GM23338 (cell line): ENCODE data around the gene CCDC71L. TPM values are rescaled to one million over a fixed set of nuclear protein-coding genes. Genes with fewer than 3 reads are reported as not detected.

ENCODE experiments used
- ATAC-seq: fragments of 200-7000 bp; cut with Tn5 transposase; 3 replicates; pipeline ENCODE4 v1.9.1; 2020
- DNase-seq: peaks from one replicate; pipeline ENCODE4 v3.0.0-alpha.2; 2015; ENCODE audit warnings: low spot score
- H2AFZ ChIP-seq: fragments of 200-600 bp; sonication (generic); 2 replicates; pipeline ENCODE4 v1.8.0; 2016; ENCODE audit warnings: antibody characterized with exemption, mild to moderate bottlenecking, moderate library complexity
- H3F3A ChIP-seq: fragments of 200-600 bp; sonication (generic); replicated peaks from 2 replicates; pipeline ENCODE4 v1.8.0; 2017; ENCODE audit warnings: antibody characterized with exemption, mixed run types, low read depth
- H3K27ac ChIP-seq: fragments of 200-600 bp; sonication (generic); 2 replicates; pipeline ENCODE4 v1.6.1; 2016; ENCODE audit warnings: low read depth
- H3K27me3 ChIP-seq: fragments of 200-600 bp; sonication (generic); 2 replicates; pipeline ENCODE4 v1.8.0; 2016; ENCODE audit warnings: mild to moderate bottlenecking, mixed run types, moderate library complexity; ENCODE audit not compliant: insufficient read depth
- H3K36me3 ChIP-seq: fragments of 200-600 bp; sonication (generic); 2 replicates; pipeline ENCODE4 v1.8.0; 2016; ENCODE audit warnings: mild to moderate bottlenecking; ENCODE audit not compliant: insufficient read depth
- H3K4me1 ChIP-seq: fragments of 200-600 bp; sonication (generic); 2 replicates; pipeline ENCODE4 v1.8.0; 2016; ENCODE audit warnings: mild to moderate bottlenecking, moderate library complexity; ENCODE audit not compliant: insufficient read depth
- H3K4me2 ChIP-seq: fragments of 200-600 bp; sonication (generic); 2 replicates; pipeline ENCODE4 v1.7.1; 2017; ENCODE audit warnings: mixed run types
- H3K4me3 ChIP-seq: fragments of 200-600 bp; sonication (generic); 2 replicates; pipeline ENCODE4 v1.6.1; 2016; ENCODE audit warnings: mixed run types
- H3K79me2 ChIP-seq: fragments of 200-600 bp; sonication (generic); replicated peaks from 2 replicates; pipeline ENCODE4 v1.8.0; 2017; ENCODE audit warnings: mild to moderate bottlenecking; ENCODE audit not compliant: insufficient read depth
- H3K9me2 ChIP-seq: fragments of 200-600 bp; sonication (generic); 2 replicates; pipeline ENCODE4 v1.8.0; 2017; ENCODE audit not compliant: insufficient read depth
- H4K20me1 ChIP-seq: fragments of 200-600 bp; sonication (generic); replicated peaks from 2 replicates; pipeline ENCODE4 v1.8.0; 2017; ENCODE audit warnings: mild to moderate bottlenecking; ENCODE audit not compliant: insufficient read depth
- H3K27ac Mint-ChIP-seq: 2 replicates; pipeline ENCODE4 v1.8.0; 2020; ENCODE audit warnings: inconsistent platforms, mild to moderate bottlenecking, moderate library complexity, mixed read lengths
- H3K27me3 Mint-ChIP-seq: 3 replicates; pipeline ENCODE4 v1.8.0; 2022; ENCODE audit warnings: low read depth, mild to moderate bottlenecking, moderate library complexity, mixed read lengths, inconsistent platforms; ENCODE audit not compliant: insufficient read depth, poor library complexity
- H3K36me3 Mint-ChIP-seq: 3 replicates; pipeline ENCODE4 v1.8.0; 2021; ENCODE audit warnings: low read depth, mild to moderate bottlenecking, inconsistent platforms, moderate library complexity, mixed read lengths
- H3K4me1 Mint-ChIP-seq: 3 replicates; pipeline ENCODE4 v1.8.0; 2020; ENCODE audit warnings: mild to moderate bottlenecking, inconsistent platforms, mixed read lengths
- H3K4me3 Mint-ChIP-seq: 3 replicates; pipeline ENCODE4 v1.8.0; 2021; ENCODE audit warnings: moderate library complexity, mild to moderate bottlenecking, inconsistent platforms, mixed read lengths
- H3K9me3 Mint-ChIP-seq: 3 replicates; pipeline ENCODE4 v1.8.0; 2020; ENCODE audit warnings: moderate library complexity, mild to moderate bottlenecking, inconsistent platforms, mixed read lengths
- CREB1 ChIP-seq: fragments of 250-450 bp; sonication (Bioruptor Pico); IDR thresholded peaks from 2 replicates; pipeline ENCODE4 v1.5.0; 2020; ENCODE audit warnings: low read depth, mild to moderate bottlenecking, moderate library complexity
- EZH2 ChIP-seq: fragments of 200-600 bp; sonication (generic); IDR thresholded peaks from one replicate; pipeline ENCODE4 v1.8.0; 2017; ENCODE audit warnings: antibody characterized with exemption, mild to moderate bottlenecking, low read depth; ENCODE audit not compliant: unreplicated experiment
- EZH2phosphoT487 ChIP-seq: fragments of 200-600 bp; sonication (generic); IDR thresholded peaks from one replicate; pipeline ENCODE4 v1.8.1; 2018; ENCODE audit warnings: antibody characterized with exemption; ENCODE audit not compliant: unreplicated experiment
- JUNB ChIP-seq: IDR thresholded peaks from one replicate; pipeline ENCODE4 v1.6.1; 2016; ENCODE audit warnings: antibody characterized with exemption; ENCODE audit not compliant: unreplicated experiment
- POLR2AphosphoS5 ChIP-seq: IDR thresholded peaks from 2 replicates; pipeline ENCODE4 v1.6.1; 2016; ENCODE audit warnings: antibody characterized with exemption, low read depth
- STAT1 ChIP-seq: IDR thresholded peaks from one replicate; pipeline ENCODE4 v1.6.1; 2016; ENCODE audit warnings: antibody characterized with exemption; ENCODE audit not compliant: unreplicated experiment
- ZNF114 ChIP-seq: fragments of 250-450 bp; sonication (Bioruptor Pico); IDR thresholded peaks from 2 replicates; pipeline ENCODE4 v1.5.0; 2020; ENCODE audit warnings: mild to moderate bottlenecking, moderate library complexity
- ZNF331 ChIP-seq: fragments of 250-450 bp; sonication (Bioruptor Pico); IDR thresholded peaks from 2 replicates; pipeline ENCODE4 v1.5.0; 2020; ENCODE audit warnings: low read depth, mild to moderate bottlenecking, moderate library complexity
- polyA plus RNA-seq: library from polyadenylated mRNA; unstranded; fragments of >200 nt; fragmentation: Nextera tagmentation; extraction: Ambion mirVana; gene quantifications from 2 replicates; pipeline ENCODE4 v1.2.1, GENCODE V29; 2016
- total RNA-seq: library from RNA; depleted of rRNA; stranded (reverse); fragments of >200 nt; shearing (Covaris generic); gene quantifications from 2 replicates; pipeline ENCODE4 v1.2.3, GENCODE V29; 2014
- TF ChIP-seq, protein P1 (sequence below), 2 experiments: fragments of 200-600 bp in 1 of 2; sonication (generic) in 1 of 2; conservative IDR thresholded peaks; 2 replicates each; pipeline versions ENCODE4 v1.5.1 to v1.6.1; 2016 to 2017; ENCODE audit warnings: antibody characterized with exemption in 2 of 2, low read depth in 2 of 2, mild to moderate bottlenecking in 2 of 2, moderate library complexity in 1 of 2
- TF ChIP-seq, protein P2 (sequence below): fragments of 250-450 bp; sonication (Bioruptor Pico); IDR thresholded peaks from 2 replicates; pipeline ENCODE4 v1.5.0; 2020; ENCODE audit warnings: mild to moderate bottlenecking, moderate library complexity
- TF ChIP-seq, protein P3 (sequence below): IDR thresholded peaks from one replicate; pipeline ENCODE4 v1.6.1; 2018; ENCODE audit warnings: antibody characterized with exemption; ENCODE audit not compliant: unreplicated experiment
- TF ChIP-seq, protein P4 (sequence below): IDR thresholded peaks from 2 replicates; pipeline ENCODE4 v1.6.1; 2016; ENCODE audit warnings: antibody characterized with exemption

CCDC71L gene
- total and polyA plus RNA-seq, 2 experiments from 2014 or later: 8.4 to 32.3 TPM

DNA sequence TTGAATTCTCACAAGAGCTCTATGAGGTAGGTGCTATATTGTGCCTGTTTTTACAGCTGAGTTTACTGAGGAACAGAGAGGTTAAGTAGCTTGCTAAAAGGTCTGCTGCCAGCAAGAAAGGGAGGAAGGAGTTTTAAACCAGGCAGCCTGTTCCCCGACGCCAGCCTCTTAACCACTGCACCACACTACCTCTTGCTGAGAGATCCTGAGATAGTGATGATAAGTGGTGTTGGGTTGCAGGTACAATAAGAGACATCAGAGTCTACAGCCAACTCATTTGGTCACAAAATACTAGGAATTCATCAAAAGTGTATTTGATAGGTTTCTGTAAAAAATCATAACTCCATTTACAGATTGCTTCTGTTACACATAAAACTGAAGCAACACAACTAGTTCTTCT lies 8.0 kb downstream of the CCDC71L start:
- Mint-ChIP-seq H3K36me3 (no peaks in the 10 kb centered on the region), H3K27me3 (no peaks in the 10 kb centered on the region), H3K4me3 (no peak overlapping the region), H3K4me1 (peaks cover 8% of the 10 kb centered on the region; the same call in 2 of the 3 replicates), H3K9me3 (no peaks in the 10 kb centered on the region), H3K27ac (no peak overlapping the region)
- Histone ChIP-seq H4K20me1 (no peaks in the 10 kb centered on the region), H3F3A (no peaks in the 10 kb centered on the region), H3K4me1 (no peaks in the 10 kb centered on the region), H3K9me2 (no peaks in the 10 kb centered on the region), H3K4me2 (no peak overlapping the region), H3K36me3 (no peaks in the 10 kb centered on the region), H3K4me3 (no peak overlapping the region), H2AFZ (no peak overlapping the region), H3K27ac (no peak overlapping the region), H3K27me3 (no peaks in the 10 kb centered on the region), H3K79me2 (no peaks in the 10 kb centered on the region)
- DNase-seq (no peak), ATAC-seq (no peak)
- no peak for TF ChIP-seq CREB1 (CRISPR knock-in tag)
- TF ChIP-seq, protein P1, sequence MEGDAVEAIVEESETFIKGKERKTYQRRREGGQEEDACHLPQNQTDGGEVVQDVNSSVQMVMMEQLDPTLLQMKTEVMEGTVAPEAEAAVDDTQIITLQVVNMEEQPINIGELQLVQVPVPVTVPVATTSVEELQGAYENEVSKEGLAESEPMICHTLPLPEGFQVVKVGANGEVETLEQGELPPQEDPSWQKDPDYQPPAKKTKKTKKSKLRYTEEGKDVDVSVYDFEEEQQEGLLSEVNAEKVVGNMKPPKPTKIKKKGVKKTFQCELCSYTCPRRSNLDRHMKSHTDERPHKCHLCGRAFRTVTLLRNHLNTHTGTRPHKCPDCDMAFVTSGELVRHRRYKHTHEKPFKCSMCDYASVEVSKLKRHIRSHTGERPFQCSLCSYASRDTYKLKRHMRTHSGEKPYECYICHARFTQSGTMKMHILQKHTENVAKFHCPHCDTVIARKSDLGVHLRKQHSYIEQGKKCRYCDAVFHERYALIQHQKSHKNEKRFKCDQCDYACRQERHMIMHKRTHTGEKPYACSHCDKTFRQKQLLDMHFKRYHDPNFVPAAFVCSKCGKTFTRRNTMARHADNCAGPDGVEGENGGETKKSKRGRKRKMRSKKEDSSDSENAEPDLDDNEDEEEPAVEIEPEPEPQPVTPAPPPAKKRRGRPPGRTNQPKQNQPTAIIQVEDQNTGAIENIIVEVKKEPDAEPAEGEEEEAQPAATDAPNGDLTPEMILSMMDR (conservative IDR thresholded peaks at IDR 0.05; ENCODE audit: low read depth in 2 of 2): no peak
- TF ChIP-seq, protein P2, sequence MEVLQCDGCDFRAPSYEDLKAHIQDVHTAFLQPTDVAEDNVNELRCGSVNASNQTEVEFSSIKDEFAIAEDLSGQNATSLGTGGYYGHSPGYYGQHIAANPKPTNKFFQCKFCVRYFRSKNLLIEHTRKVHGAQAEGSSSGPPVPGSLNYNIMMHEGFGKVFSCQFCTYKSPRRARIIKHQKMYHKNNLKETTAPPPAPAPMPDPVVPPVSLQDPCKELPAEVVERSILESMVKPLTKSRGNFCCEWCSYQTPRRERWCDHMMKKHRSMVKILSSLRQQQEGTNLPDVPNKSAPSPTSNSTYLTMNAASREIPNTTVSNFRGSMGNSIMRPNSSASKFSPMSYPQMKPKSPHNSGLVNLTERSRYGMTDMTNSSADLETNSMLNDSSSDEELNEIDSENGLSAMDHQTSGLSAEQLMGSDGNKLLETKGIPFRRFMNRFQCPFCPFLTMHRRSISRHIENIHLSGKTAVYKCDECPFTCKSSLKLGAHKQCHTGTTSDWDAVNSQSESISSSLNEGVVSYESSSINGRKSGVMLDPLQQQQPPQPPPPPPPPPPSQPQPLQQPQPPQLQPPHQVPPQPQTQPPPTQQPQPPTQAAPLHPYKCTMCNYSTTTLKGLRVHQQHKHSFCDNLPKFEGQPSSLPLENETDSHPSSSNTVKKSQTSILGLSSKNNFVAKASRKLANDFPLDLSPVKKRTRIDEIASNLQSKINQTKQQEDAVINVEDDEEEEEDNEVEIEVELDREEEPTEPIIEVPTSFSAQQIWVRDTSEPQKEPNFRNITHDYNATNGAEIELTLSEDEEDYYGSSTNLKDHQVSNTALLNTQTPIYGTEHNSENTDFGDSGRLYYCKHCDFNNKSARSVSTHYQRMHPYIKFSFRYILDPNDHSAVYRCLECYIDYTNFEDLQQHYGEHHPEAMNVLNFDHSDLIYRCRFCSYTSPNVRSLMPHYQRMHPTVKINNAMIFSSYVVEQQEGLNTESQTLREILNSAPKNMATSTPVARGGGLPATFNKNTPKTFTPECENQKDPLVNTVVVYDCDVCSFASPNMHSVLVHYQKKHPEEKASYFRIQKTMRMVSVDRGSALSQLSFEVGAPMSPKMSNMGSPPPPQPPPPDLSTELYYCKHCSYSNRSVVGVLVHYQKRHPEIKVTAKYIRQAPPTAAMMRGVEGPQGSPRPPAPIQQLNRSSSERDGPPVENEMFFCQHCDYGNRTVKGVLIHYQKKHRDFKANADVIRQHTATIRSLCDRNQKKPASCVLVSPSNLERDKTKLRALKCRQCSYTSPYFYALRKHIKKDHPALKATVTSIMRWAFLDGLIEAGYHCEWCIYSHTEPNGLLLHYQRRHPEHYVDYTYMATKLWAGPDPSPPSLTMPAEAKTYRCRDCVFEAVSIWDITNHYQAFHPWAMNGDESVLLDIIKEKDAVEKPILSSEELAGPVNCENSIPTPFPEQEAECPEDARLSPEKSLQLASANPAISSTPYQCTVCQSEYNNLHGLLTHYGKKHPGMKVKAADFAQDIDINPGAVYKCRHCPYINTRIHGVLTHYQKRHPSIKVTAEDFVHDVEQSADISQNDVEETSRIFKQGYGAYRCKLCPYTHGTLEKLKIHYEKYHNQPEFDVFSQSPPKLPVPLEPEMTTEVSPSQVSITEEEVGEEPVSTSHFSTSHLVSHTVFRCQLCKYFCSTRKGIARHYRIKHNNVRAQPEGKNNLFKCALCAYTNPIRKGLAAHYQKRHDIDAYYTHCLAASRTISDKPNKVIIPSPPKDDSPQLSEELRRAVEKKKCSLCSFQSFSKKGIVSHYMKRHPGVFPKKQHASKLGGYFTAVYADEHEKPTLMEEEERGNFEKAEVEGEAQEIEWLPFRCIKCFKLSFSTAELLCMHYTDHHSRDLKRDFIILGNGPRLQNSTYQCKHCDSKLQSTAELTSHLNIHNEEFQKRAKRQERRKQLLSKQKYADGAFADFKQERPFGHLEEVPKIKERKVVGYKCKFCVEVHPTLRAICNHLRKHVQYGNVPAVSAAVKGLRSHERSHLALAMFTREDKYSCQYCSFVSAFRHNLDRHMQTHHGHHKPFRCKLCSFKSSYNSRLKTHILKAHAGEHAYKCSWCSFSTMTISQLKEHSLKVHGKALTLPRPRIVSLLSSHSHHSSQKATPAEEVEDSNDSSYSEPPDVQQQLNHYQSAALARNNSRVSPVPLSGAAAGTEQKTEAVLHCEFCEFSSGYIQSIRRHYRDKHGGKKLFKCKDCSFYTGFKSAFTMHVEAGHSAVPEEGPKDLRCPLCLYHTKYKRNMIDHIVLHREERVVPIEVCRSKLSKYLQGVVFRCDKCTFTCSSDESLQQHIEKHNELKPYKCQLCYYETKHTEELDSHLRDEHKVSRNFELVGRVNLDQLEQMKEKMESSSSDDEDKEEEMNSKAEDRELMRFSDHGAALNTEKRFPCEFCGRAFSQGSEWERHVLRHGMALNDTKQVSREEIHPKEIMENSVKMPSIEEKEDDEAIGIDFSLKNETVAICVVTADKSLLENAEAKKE: no peak
- no peak for TF ChIP-seq POLR2AphosphoS5
- TF ChIP-seq ZNF114: no peak
- no peak for TF ChIP-seq JUNB
- TF ChIP-seq EZH2phosphoT487: no peak
- no peak for TF ChIP-seq STAT1
- no peak for TF ChIP-seq ZNF331 (CRISPR knock-in tag)
- no peak for TF ChIP-seq EZH2
- TF ChIP-seq, protein P3, sequence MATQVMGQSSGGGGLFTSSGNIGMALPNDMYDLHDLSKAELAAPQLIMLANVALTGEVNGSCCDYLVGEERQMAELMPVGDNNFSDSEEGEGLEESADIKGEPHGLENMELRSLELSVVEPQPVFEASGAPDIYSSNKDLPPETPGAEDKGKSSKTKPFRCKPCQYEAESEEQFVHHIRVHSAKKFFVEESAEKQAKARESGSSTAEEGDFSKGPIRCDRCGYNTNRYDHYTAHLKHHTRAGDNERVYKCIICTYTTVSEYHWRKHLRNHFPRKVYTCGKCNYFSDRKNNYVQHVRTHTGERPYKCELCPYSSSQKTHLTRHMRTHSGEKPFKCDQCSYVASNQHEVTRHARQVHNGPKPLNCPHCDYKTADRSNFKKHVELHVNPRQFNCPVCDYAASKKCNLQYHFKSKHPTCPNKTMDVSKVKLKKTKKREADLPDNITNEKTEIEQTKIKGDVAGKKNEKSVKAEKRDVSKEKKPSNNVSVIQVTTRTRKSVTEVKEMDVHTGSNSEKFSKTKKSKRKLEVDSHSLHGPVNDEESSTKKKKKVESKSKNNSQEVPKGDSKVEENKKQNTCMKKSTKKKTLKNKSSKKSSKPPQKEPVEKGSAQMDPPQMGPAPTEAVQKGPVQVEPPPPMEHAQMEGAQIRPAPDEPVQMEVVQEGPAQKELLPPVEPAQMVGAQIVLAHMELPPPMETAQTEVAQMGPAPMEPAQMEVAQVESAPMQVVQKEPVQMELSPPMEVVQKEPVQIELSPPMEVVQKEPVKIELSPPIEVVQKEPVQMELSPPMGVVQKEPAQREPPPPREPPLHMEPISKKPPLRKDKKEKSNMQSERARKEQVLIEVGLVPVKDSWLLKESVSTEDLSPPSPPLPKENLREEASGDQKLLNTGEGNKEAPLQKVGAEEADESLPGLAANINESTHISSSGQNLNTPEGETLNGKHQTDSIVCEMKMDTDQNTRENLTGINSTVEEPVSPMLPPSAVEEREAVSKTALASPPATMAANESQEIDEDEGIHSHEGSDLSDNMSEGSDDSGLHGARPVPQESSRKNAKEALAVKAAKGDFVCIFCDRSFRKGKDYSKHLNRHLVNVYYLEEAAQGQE: no peak
- TF ChIP-seq, protein P4, sequence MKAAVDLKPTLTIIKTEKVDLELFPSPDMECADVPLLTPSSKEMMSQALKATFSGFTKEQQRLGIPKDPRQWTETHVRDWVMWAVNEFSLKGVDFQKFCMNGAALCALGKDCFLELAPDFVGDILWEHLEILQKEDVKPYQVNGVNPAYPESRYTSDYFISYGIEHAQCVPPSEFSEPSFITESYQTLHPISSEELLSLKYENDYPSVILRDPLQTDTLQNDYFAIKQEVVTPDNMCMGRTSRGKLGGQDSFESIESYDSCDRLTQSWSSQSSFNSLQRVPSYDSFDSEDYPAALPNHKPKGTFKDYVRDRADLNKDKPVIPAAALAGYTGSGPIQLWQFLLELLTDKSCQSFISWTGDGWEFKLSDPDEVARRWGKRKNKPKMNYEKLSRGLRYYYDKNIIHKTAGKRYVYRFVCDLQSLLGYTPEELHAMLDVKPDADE: no peak
